Measurements from ENCODE around the gene PPARG.
"Not testable (repeated sequence)": the region's sequence is repeated elsewhere in the genome, so short reads cannot be mapped to it uniquely, and the experiment has no call there.

The PPARG gene

GRCh38 chr3:12253516-12254343 lies 35.1 kb upstream of the PPARG start:
- H3K27ac ChIP-seq (replicated peaks): no peak overlapping the region
- no peak for DNase-seq (ENCODE audit: low read depth in 1 of 2, low spot score in 1 of 2)

GRCh38 chr3:12255393-12255792 lies 33.5 kb upstream of the PPARG start:
- TF ChIP-seq SPI1 (IDR thresholded peaks at IDR 0.05; ENCODE audit: borderline replicate concordance, low read depth) (no peak), GABPA (IDR thresholded peaks at IDR 0.05; ENCODE audit: low read depth) (no peak), CTCF (IDR thresholded peaks at IDR 0.05; ENCODE audit: insufficient read depth, low read length) (no peak), POLR2AphosphoS5 (IDR thresholded peaks at IDR 0.05; ENCODE audit: low read depth) (no peak), REST (IDR thresholded peaks at IDR 0.05; ENCODE audit: insufficient replicate concordance, low read depth) (no peak)
- H3K27me3 ChIP-seq (ENCODE audit: insufficient read depth, poor library complexity, severe bottlenecking): no peaks in the 10 kb centered on the region
- H3K4me3 ChIP-seq (replicated peaks; ENCODE audit: insufficient read depth, low read length): no peak overlapping the region
- H3K27ac ChIP-seq (replicated peaks): no peak overlapping the region
- DNase-seq (ENCODE audit: low read depth in 1 of 2, low spot score in 1 of 2): no peak

More at GRCh38 chr3:12253516-12254343, 35.1 kb upstream of the PPARG start:
- no peak overlapping the region for H3K4me3 ChIP-seq (replicated peaks; ENCODE audit: insufficient read depth, low read length)
- no peak for TF ChIP-seq GABPA (IDR thresholded peaks at IDR 0.05; ENCODE audit: low read depth)
- no peak for TF ChIP-seq POLR2AphosphoS5 (IDR thresholded peaks at IDR 0.05; ENCODE audit: low read depth)
- no peak for TF ChIP-seq SPI1 (IDR thresholded peaks at IDR 0.05; ENCODE audit: borderline replicate concordance, low read depth)
- TF ChIP-seq REST (IDR thresholded peaks at IDR 0.05; ENCODE audit: insufficient replicate concordance, low read depth): no peak
- no peak for TF ChIP-seq CTCF (IDR thresholded peaks at IDR 0.05; ENCODE audit: insufficient read depth, low read length)
- no peaks in the 10 kb centered on the region for H3K27me3 ChIP-seq (ENCODE audit: insufficient read depth, poor library complexity, severe bottlenecking)

- Histone ChIP-seq H3K27me3 (ENCODE audit: insufficient read depth, poor library complexity, severe bottlenecking) (no peaks in the 10 kb centered on the region), H3K4me3 (replicated peaks; ENCODE audit: insufficient read depth, low read length) (no peak overlapping the region), H3K27ac (replicated peaks) (no peak overlapping the region)
- no peak for DNase-seq (ENCODE audit: low read depth in 1 of 2, low spot score in 1 of 2)
- no peak for TF ChIP-seq SPI1 (IDR thresholded peaks at IDR 0.05; ENCODE audit: borderline replicate concordance, low read depth)
- no peak for TF ChIP-seq CTCF (IDR thresholded peaks at IDR 0.05; ENCODE audit: insufficient read depth, low read length)
- no peak for TF ChIP-seq GABPA (IDR thresholded peaks at IDR 0.05; ENCODE audit: low read depth)
- TF ChIP-seq REST (IDR thresholded peaks at IDR 0.05; ENCODE audit: insufficient replicate concordance, low read depth): no peak
- no peak for TF ChIP-seq POLR2AphosphoS5 (IDR thresholded peaks at IDR 0.05; ENCODE audit: low read depth)
Observed at GRCh38 chr3:12258911-12259310, 30.0 kb upstream of the PPARG start.

GRCh38 chr3:12262173-12262572 lies 26.7 kb upstream of the PPARG start:
- H3K27ac ChIP-seq (replicated peaks); H3K27me3 ChIP-seq (ENCODE audit: insufficient read depth, poor library complexity, severe bottlenecking); H3K4me3 ChIP-seq (replicated peaks; ENCODE audit: insufficient read depth, low read length); DNase-seq (ENCODE audit: low read depth in 1 of 2, low spot score in 1 of 2): not testable (repeated sequence)
